PC-9 (cell line): ENCODE measurements around the gene VPS16.

ENCODE experiments used
- CTCF ChIP-seq: fragments of 200-600 bp; sonication (generic); conservative IDR thresholded peaks from 2 replicates; pipeline ENCODE4 v1.6.1; 2017; ENCODE audit warnings: mixed run types, antibody characterized with exemption, mild to moderate bottlenecking, moderate library complexity
- EZH2 ChIP-seq: fragments of 200-600 bp; sonication (generic); IDR thresholded peaks from 2 replicates; pipeline ENCODE4 v1.8.0; 2017; ENCODE audit warnings: antibody characterized with exemption, low read depth

DNA sequence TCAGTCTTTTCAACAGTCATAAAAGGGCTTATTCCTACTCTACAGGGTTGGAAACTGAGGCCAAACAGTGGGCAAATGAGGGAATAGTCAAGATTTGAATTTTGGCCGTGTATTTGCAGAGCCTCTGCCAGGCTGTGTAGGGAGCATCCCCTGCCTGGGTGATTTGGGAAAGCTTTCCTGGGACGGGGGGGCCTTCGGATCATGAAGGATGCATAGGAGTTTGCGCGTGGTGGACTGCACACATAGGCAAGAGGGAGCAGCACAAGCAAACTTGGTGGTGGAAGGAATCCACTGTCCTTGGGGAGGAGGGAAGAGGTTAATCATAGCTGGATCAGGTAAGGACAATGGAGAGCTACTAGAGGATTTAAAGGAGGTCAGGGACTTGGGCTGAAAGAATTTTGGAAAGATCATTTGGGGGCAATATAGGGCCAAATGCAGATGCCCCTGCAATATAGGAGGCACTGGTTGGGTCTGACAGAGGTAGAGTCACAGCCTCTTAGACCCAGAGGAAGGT, 35.2 kb downstream of the VPS16 start:
- TF ChIP-seq CTCF (no peak), EZH2 (no peak)
